Testis (tissue), 3 donors: Measurements from ENCODE around the gene ZBED3. TPM values are rescaled to one million over a fixed set of nuclear protein-coding genes. Genes with fewer than 3 reads are reported as not detected.
"Not testable (repeated sequence)": the region's sequence is repeated elsewhere in the genome, so short reads cannot be mapped to it uniquely, and the experiment has no call there.

Source experiments
- DNase-seq: peaks from one replicate; pipeline ENCODE4 v3.0.0-alpha.2; 2019
- H3K27ac ChIP-seq, 2 donors: fragments of 200-600 bp; sonication (generic); one replicate each; pipeline ENCODE4 v1.5.1; 2019
- H3K27me3 ChIP-seq: fragments of 200-600 bp; sonication (generic); one replicate; pipeline ENCODE4 v1.5.1; 2019
- H3K36me3 ChIP-seq: fragments of 200-600 bp; sonication (generic); one replicate; pipeline ENCODE4 v1.5.1; 2017; ENCODE audit warnings: low read depth; ENCODE audit errors: missing control alignments
- H3K4me1 ChIP-seq: fragments of 200-600 bp; sonication (generic); one replicate; pipeline ENCODE4 v1.5.1; 2019
- H3K4me3 ChIP-seq, 2 donors: fragments of 200-600 bp; sonication (generic); one replicate each; pipeline ENCODE4 v1.5.1; 2017 to 2019
- H3K9me3 ChIP-seq: fragments of 200-600 bp; sonication (generic); one replicate; pipeline ENCODE4 v1.5.1; 2017
- CTCF ChIP-seq, 3 experiments: fragments of 450-650 bp in 2 of 3; fragments of 200-600 bp in 1 of 3; sonication (generic) in 1 of 3; IDR thresholded peaks; one replicate each; pipeline ENCODE4 v1.5.1; 2016 to 2019; ENCODE audit warnings: antibody characterized with exemption in 3 of 3, mild to moderate bottlenecking in 2 of 3, moderate library complexity in 1 of 3
- POLR2A ChIP-seq: fragments of 450-650 bp; IDR thresholded peaks from one replicate; pipeline ENCODE4 v1.6.1; 2017; ENCODE audit warnings: antibody characterized with exemption, mild to moderate bottlenecking, moderate library complexity
- WGBS, 2 donors: methylation state at CpG; one replicate each; pipeline ENCODE4 v1.1.5; 2018; 5-methylcytosine and 5-hydroxymethylcytosine counted together
- intact Hi-C: fragments of 100-400 bp; cut with DNase I; formaldehyde crosslinking; loops from one replicate; pipeline ENCODE4 v1.15.1; 2023; ENCODE audit warnings: low total_unique reads
- polyA plus RNA-seq: library from polyadenylated mRNA; stranded (reverse); fragments of 350-450 nt; fragmentation: Illumina TruSeq; extraction: RNeasy Lipid Tissue Mini Kit (QIAGEN cat#74804); gene quantifications from one replicate; pipeline ENCODE4 v1.2.3, GENCODE V29; 2014; ENCODE audit warnings: low read depth, low replicate concordance; ENCODE audit not compliant: insufficient read depth
- total RNA-seq, 2 donors: library from RNA; depleted of rRNA; stranded (reverse); fragments of >200 nt; gene quantifications; one replicate each; pipeline ENCODE4 v1.2.3, GENCODE V29; 2016

The ZBED3 gene
- total and polyA plus RNA-seq, 3 donors from 2014 or later, result 6.9 to 14.5 (median 7.9) TPM

DNA sequence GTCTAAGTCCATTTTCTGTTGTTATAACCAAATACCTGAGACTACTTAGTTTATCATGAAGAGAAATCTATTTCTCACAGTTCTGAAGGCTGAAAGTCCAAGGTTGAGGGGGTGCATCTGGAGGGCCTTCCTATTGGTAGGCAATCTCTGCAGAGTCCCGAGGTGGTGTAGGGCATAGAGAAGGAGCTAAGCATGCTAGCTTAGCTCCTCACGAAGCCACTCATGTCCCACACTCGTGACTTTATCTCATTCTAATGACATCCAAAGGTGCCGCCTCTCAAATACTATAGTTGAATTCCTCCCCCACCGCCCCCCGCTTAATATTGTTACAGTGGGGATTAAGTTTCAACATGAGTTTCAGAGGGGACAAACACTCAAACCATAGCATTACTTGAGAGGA is 36.0 kb upstream of the ZBED3 start:
- DNase-seq, result no peak
- Histone ChIP-seq H3K4me1 (no peaks in the 10 kb centered on the region), H3K27me3 (no peaks in the 10 kb centered on the region), H3K9me3 (no peaks in the 10 kb centered on the region), H3K27ac (no peak overlapping the region), H3K4me3 (no peak overlapping the region), H3K36me3 (no peaks in the 10 kb centered on the region)
- intact Hi-C loops, result no loop called here
- TF ChIP-seq CTCF (IDR thresholded peaks at IDR 0.05), result no peak
- TF ChIP-seq POLR2A, result no peak
- 87 to 97% methylated on average over 6 of the region's 6 CpGs for WGBS, 2 donors

DNA sequence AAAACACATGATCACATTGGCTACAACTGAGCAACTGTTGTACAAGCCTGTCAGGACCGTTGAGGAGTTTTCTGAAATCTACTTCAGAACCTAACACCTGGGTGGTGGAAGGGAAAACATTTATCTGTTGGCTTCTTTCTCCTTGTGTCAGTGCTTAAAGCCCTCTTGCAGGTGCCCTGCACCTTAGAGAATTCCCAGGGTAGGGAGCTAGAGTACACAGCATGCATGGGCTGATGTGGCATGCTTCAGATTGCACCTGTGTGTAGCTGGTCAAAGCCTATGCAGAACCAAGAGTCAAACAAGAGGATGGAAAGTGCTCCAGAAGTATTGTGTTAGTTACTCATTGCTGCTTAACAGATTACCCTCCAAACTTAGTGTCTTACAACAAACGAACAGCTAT is 33.6 kb upstream of the ZBED3 start:
- TF ChIP-seq POLR2A, result no peak
- TF ChIP-seq CTCF (IDR thresholded peaks at IDR 0.05), result no peak
- H3K4me3 ChIP-seq, result no peak overlapping the region
- no peaks in the 10 kb centered on the region for H3K36me3 ChIP-seq
- no peaks in the 10 kb centered on the region for H3K9me3 ChIP-seq
- no peak for DNase-seq
- H3K27ac ChIP-seq, result no peak overlapping the region
- intact Hi-C loops, result no loop called here
- H3K27me3 ChIP-seq, result no peaks in the 10 kb centered on the region
- no peaks in the 10 kb centered on the region for H3K4me1 ChIP-seq
- WGBS, 2 donors, result 90 to 96% methylated on average over 2 of the region's 2 CpGs

- no peak for TF ChIP-seq POLR2A
- no peak for TF ChIP-seq CTCF (IDR thresholded peaks at IDR 0.05)
- H3K36me3 ChIP-seq, result no peaks in the 10 kb centered on the region
- H3K27me3 ChIP-seq, result no peaks in the 10 kb centered on the region
- H3K4me3 ChIP-seq, result no peak overlapping the region
- WGBS, 2 donors, result 93 to 97% methylated on average over 2 of the region's 2 CpGs
- no peaks in the 10 kb centered on the region for H3K4me1 ChIP-seq
- DNase-seq, result no peak
- no peaks in the 10 kb centered on the region for H3K9me3 ChIP-seq
- H3K27ac ChIP-seq, result no peak overlapping the region
- intact Hi-C loops, result no loop called here
Observed at GRCh38 chr5:77120086-77120485, 33.0 kb upstream of the ZBED3 start.

DNA sequence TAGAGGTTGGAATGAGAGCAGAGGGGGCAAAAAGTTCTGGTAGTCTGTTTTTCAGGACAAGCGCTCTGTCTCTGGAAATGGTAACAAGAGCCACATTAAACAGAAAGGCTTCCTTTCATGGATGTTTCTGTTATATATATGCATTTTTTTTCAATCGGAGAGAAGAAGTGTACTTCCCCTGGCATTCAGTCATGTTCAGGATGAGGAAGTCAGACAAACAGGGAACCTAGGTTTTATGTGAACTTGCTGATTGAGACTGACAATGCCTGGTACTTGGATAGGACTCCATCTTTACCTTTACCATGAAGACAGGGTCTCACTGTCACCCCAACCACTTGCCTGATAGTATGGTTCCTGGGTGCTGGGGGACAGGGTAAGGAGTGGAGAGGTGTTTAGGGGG is 30.1 kb upstream of the ZBED3 start:
- no peak for TF ChIP-seq POLR2A
- no peak for TF ChIP-seq CTCF (IDR thresholded peaks at IDR 0.05)
- Histone ChIP-seq H3K4me3 (no peak overlapping the region), H3K27me3 (no peaks in the 10 kb centered on the region), H3K9me3 (no peaks in the 10 kb centered on the region), H3K36me3 (no peaks in the 10 kb centered on the region), H3K4me1 (no peaks in the 10 kb centered on the region), H3K27ac (no peak overlapping the region)
- WGBS, 2 donors, result 81 to 91% methylated on average over 2 of the region's 2 CpGs
- no peak for DNase-seq
- intact Hi-C loops, result no loop called here

DNA sequence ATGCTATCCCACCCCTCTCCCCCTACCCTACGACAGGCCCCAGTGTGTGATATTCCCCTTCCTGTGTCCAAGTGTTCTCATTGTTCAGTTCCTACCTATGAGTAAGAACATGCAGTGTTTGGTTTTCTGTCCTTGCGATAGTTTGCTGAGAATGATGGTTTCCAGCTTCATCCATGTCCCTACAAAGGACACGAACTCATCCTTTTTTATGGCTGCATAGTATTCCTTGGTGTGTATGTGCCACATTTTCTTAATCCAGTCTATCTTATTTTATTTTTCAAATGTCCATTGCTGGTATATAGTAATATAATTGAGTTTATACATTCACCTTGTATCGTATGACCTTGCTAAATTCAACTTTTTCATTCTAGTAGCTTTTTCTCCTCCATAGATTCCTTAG is 19.9 kb upstream of the ZBED3 start:
- H3K27ac ChIP-seq, H3K27me3 ChIP-seq, DNase-seq, intact Hi-C loops, H3K4me3 ChIP-seq, H3K36me3 ChIP-seq, H3K9me3 ChIP-seq, H3K4me1 ChIP-seq: not testable (repeated sequence)
- WGBS, 2 donors, result 94 to 95% methylated on average over 4 of the region's 4 CpGs
